HG02981 (cell line): Measurements from ENCODE around the gene GIMAP8.
A peak's percentile ranks its signal among the peaks of the same experiment; 100 is the strongest.
"Not testable (repeated sequence)": the region's sequence is repeated elsewhere in the genome, so short reads cannot be mapped to it uniquely, and the experiment has no call there.

ENCODE experiments used
- ATAC-seq: cut with Tn5 transposase; IDR thresholded peaks from one replicate; pipeline ENCODE4 v1.9.1; 2021; ENCODE audit warnings: mild to moderate bottlenecking, moderate library complexity; ENCODE audit not compliant: unreplicated experiment

The GIMAP8 gene

DNA sequence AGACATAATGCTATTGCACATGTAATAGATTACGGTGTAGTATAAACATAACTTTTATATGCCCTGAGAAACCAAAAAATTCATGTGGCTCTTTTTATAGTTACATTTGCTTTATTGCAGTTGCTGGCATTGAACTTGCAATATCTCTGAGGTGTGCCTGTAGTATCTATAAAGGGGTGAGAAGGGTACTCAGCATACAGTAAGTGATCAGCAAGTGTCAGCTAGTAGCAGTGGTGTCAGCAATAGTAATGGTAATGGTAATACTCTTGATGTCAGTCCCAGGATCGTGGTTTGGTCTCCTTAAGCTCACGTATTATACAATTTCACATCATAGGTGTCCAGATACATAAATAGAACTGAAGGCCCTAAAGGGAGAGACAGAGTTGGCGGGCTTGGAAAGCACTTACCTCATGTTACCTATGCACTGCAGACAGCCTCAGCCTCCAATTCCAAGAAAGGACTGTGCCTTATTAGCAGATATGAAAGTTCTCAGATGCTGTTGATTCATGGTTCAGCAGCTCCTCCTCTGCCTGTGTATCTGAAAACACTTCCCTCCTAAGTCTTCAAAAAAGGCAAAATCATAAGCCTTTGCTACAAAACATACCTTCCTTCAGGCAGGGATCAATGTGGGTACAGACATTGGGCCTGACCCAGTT, 57.6 kb downstream of the GIMAP8 start:
- ATAC-seq: no peak

DNA sequence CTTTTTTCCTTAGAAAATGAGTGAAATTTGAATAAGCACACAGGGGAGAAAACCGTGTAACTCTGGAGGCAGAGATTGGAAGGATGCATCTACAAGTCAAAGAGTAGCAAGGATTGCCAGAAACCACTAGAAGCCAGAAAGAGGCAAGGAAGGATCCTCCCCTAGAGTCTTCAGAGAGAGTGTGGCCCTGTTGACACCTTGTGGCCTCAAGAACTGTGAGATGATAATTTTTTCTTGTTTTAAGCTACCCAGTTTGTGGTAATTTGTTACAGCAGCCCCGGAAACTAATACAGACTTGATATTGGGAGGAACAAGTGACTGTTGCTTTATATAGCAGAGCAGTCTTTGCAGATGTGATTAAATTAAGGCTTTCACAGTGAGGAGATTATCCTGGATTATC, 60.6 kb downstream of the GIMAP8 start:
- ATAC-seq: no peak

DNA sequence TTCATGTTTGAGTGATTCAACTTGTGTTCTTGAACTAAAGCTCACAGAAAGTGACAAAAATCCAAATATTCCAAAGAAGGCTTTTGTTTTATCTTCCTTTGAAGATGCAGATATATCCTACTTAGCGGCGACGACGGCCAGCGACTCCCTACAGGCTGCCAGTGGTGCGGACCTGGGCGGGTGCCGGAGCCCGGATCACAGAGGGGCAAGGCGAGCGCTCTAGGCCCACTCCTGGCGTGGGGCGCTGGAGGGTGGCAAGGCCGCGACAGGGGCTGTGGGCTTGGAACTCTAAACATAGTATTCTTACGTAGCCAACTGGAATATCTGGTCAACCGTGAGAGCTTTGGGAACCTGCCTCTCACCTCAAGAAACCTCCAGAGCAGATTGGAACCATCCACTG, 63.3 kb downstream of the GIMAP8 start:
- no peak for ATAC-seq

DNA sequence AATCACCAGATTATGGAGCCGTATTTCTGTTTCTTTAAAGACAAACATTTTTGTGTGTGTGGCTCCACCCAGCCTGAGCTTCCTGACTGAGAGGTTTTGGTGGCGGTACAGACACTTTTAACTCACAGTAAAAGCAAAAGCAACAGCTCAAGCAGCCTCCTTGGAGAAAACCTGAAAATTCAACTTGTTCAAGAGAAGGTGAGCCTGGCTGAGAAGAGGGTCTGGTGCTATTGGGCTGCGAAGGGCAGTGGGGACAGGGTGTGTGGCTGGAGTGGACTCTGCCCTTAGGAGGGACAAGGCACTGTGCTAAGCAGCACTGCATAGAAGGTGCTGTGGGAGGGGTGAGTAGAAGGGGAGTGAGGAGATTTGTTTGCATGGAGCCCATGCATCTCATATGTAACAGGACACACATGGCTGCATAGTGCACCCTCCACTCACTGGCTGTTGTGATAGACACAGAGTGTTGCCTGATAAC, 64.4 kb downstream of the GIMAP8 start, which contains the start of gene GIMAP7:
Gene GIMAP7, plus strand, starts transcription at position 125 of the 475 bp plus-strand sequence. CDS start 5,103 bp downstream, outside the sequence.
- peak; percentile 62 for ATAC-seq

- no peak for ATAC-seq
These were observed 65.1 kb downstream of the GIMAP8 start for GRCh38 chr7:150515248-150516147.

DNA sequence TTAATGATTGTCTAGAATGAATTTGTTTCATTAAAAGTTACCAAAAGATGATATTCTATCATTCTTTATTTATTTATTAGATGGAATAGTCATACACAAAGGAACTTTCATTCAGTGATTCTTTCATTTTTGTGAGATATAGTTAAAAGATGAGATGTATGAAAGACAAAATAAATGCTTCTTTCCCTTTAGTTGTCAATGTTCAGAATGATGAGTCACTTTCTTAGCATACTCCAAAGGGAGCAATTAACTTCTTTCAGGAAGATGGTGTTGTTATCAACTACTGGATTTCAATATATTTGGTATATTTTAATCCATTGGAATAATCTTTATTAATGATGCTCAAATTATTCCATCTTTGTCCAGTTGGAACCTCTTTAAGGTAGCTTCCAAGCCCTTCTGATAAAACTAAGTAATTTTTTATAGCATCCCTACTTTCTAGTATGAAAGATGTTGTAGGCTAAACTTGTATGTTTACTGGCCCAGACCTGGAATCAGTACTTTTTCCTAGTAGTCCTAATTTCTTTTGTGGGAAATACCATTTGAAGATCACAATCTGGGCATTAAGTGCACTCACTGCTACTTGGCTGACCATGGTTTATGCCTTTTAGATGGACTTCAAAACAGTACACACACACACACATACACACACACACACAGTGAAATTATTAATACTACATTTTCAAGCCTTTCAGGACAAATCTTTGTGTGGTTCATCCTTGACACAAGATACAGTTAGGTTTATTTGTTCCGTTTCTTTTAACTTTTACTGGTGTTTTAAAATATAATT, 66.7 kb downstream of the GIMAP8 start:
- ATAC-seq: no peak

- no peak for ATAC-seq
These were observed 68.9 kb downstream of the GIMAP8 start for GRCh38 chr7:150519310-150519709.

DNA sequence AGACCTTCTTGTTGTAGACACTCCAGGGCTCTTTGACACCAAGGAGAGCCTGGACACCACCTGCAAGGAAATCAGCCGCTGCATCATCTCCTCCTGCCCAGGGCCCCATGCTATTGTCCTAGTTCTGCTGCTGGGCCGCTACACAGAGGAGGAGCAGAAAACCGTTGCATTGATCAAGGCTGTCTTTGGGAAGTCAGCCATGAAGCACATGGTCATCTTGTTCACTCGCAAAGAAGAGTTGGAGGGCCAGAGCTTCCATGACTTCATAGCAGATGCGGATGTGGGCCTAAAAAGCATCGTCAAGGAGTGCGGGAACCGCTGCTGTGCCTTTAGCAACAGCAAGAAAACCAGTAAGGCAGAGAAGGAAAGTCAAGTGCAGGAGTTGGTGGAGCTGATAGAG, 69.7 kb downstream of the GIMAP8 start:
- no peak for ATAC-seq

DNA sequence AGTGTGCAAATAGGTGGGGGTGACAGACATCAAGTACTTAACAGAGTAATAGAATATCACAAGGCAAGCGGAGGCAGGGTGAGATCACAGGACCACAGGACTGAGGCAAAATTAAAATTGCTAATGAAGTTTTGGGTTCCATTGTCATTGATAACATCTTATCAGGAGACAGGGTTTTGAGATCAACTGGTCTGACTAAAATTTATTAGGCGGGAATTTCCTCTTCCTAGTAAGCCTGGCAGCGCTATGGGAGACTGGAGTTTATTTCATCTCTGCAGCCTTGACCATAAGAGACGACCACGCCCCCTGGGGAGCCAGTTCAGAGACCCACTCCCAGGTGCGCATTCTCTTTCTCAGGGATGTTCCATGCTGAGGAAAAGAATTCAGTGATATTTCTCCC, 72.5 kb downstream of the GIMAP8 start:
- not testable (repeated sequence) for ATAC-seq

DNA sequence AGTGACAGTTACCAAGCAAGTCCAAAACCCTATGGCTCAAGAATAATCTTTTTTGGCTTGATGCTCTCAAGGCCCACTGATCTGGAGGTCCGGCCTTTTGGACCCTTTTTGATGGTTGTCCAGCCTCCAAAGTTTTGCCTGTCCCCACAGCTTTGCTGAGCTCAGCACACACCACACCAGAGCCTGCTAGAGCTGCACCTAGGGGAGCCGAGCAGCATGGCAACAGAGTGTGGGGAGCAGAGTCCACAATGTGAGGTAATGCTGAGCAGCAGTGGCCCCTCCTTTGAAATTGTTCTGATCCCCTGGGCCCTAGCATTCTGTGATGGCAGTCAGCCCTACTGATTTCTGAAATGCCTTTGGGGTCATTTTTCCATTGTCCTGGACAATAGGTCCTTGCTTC, 73.6 kb downstream of the GIMAP8 start:
- ATAC-seq: no peak
